Stimulated activated CD8-positive, alpha-beta memory T cell treated with anti-CD3 and anti-CD28 coated beads, Interleukin-7, amount 100 ng/mL, for 1 hour (primary cell): ENCODE results near the gene DUXB.
A peak's percentile ranks its signal among the peaks of the same experiment; 100 is the strongest.

Experiments
- DNase-seq, 2 donors: peaks; one replicate each; pipeline ENCODE4 v3.0.0-alpha.2; 2020; ENCODE audit warnings: low read depth in 2 of 2

The DUXB gene

GRCh38 chr16:75660726-75661302 lies 40.4 kb downstream of the DUXB start:
- no peak for DNase-seq

- DNase-seq: no peak
Measured at GRCh38 chr16:75660321-75660720, 40.9 kb downstream of the DUXB start.

GRCh38 chr16:75658175-75658574 lies 43.1 kb downstream of the DUXB start:
- no peak for DNase-seq

- DNase-seq: no peak
Measured at GRCh38 chr16:75653922-75654321, 47.3 kb downstream of the DUXB start.

- DNase-seq: peak; percentile 65 to 75
Measured at GRCh38 chr16:75648265-75649076, 52.8 kb downstream of the DUXB start.

- peak; percentile 91 for DNase-seq
Measured at GRCh38 chr16:75647492-75648264, 53.6 kb downstream of the DUXB start, which contains the start of the genes KARS1 and TERF2IP. Gene KARS1, minus strand, starts transcription at chr16:75647665. Its CDS starts 26 bp downstream, at chr16:75647639. Gene TERF2IP, plus strand, starts transcription at chr16:75647773. Its CDS starts 110 bp downstream, at chr16:75647883.

- DNase-seq: no peak
Measured at GRCh38 chr16:75647112-75647491, 54.2 kb downstream of the DUXB start.

- no peak for DNase-seq
Measured at GRCh38 chr16:75644240-75645012, 56.8 kb downstream of the DUXB start.
